NCI-H2029 treated with DMSO at 0.1 percent for 48 hours (cell line): ENCODE results near the gene ZNF780A.
A peak's percentile ranks its signal among the peaks of the same experiment; 100 is the strongest.
"Not testable (repeated sequence)": the region's sequence is repeated elsewhere in the genome, so short reads cannot be mapped to it uniquely, and the experiment has no call there.

ENCODE experiments used
- DNase-seq: peaks from one replicate; lab custom pipeline; 2025; lab: John Stamatoyannopoulos, UW

Gene ZNF780A

DNA sequence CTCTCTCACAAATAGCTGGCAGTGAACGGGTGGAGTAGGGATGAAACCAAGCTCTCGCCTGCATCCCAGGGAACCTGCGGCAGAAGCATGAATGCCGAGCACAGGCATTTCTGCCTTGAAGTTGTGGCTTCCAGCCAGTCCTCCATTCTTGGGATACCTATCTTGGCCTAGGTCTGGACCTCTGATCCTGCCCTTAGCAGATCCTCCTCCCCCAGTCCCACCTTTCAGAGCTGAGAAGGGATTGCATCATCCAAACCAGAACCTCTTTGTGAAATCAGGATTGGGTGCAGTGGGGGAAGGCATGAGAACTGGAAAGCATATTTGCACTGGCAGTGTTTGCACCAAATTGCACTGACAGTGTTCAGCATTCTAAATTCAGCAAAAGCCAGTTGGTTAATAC, 5.8 kb downstream of the ZNF780A start:
- DNase-seq: no peak

DNA sequence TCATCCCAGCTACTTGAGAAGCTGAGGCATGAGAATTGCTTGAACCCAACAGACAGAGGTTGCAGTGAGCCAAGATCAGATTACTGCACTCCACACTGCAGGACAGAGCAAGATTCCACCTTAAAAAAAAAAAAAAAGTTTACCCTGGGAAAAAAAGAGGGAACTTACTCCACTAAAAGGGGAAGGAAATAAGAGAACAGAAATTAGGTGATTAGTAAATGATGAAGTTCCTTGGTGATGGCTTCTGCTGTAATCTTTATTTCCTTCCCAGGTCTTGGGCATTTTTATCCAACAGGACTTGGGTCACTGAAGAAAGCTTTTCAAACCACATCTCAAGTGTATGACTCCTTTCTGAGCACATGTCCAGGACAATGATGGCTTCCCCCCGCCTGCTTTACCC, 9.3 kb downstream of the ZNF780A start:
- no peak for DNase-seq

- DNase-seq: no peak
Observed at GRCh38 chr19:40080289-40080688, 10.5 kb downstream of the ZNF780A start.

DNA sequence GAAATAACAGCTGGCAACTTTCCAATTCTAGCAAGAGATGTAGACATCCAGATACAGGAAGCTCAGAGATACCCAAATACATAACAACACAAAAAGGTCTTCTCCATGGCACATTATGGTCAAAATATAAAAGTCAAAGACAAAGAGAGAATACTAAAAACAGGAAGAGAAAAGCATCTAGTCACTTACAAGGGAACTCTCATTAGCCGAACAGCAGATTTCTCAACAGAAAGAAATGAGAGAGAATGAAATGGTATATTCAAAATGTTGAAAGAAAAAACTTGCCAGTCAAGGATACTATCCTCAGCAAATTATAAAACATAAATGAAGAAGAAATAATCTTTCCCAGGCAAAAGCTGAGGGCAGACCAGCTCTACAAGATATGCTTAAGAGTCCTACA, 12.4 kb downstream of the ZNF780A start:
- no peak for DNase-seq

DNA sequence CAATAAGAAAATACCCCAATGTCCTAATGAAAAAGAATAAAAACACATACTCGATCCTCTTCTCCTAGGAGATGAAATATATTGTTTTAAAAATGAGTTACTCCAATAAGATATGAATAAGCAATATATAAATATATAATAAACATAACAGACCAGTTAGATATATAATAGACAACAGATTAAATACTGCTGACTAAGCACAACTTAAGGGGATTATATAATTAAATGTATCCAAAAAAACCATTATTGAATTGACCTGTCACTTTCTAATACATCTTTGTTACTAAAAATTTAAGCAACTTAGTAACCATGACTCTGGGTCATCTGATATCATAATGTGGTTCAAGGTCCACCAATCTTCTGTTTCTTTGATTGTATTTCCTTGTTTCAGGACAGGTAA, 20.7 kb downstream of the ZNF780A start:
- no peak for DNase-seq

- DNase-seq: no peak
Observed at GRCh38 chr19:40059624-40060023, 31.1 kb downstream of the ZNF780A start.

DNA sequence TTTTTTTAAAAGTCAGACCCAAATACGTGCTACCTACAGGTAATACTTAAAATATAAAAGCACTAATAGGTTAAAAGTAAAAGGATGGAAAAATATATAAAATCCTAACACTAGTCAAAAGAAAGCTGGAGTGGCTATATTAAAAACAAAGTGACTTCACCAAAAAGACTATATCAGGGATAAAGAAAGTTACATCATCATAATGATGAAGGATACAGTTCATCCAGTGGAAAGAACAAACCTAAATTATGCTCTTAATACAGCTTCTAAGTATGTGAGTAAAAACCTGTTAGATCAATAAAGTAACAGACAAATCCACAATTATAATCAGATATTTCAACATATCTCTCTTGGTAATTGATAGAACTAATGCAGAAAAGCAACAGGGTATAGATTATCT, 33.6 kb downstream of the ZNF780A start:
- DNase-seq: no peak

- no peak for DNase-seq
Observed at GRCh38 chr19:40056505-40056904, 34.2 kb downstream of the ZNF780A start.

- DNase-seq: peak; percentile 30
Observed at GRCh38 chr19:40055832-40056504, 34.8 kb downstream of the ZNF780A start, which contains the start of gene ZNF780B. Gene ZNF780B (minus strand): TSS chr19:40056231. CDS start chr19:40050332, 5,899 bp downstream.

DNA sequence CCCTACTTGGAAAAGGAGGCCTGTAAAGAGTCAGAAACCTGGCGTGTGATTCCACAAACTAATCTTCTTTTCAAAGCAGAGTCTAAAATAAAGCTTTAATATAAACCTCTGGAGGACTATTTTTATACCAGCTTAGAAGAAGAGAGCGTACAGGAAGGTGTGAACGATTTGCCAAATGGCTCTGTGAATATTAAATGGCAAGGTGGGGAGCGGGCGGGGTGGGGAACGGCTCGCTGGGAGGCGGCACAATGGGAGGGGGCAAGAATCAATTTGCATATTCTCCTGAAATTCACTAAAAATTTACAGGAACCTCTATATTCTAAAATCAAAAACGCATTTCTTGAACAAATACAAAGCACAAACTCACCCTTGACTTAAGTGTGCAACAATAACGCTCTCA, 35.7 kb downstream of the ZNF780A start:
- no peak for DNase-seq

- no peak for DNase-seq
Observed at GRCh38 chr19:40054632-40055031, 36.1 kb downstream of the ZNF780A start.

GRCh38 chr19:40053491-40053890, 37.3 kb downstream of the ZNF780A start:
- no peak for DNase-seq

DNA sequence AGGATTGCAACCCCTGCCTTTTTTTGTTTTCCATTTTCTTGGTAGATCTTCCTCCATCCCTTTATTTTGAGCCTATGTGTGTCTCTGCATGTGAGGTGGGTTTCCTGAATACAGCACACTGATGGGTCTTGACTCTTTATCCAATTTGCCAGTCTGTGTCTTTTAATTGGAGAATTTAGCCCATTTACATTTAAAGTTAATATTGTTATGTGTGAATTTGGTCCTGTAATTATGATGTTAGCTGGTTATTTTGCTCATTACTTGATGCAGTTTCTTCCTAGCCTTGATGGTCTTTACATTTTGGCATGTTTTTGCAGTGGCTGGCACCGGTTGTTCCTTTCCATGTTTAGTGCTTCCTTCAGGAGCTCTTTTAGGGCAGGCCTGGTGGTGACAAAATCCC, 49.0 kb downstream of the ZNF780A start:
- DNase-seq: not testable (repeated sequence)

DNA sequence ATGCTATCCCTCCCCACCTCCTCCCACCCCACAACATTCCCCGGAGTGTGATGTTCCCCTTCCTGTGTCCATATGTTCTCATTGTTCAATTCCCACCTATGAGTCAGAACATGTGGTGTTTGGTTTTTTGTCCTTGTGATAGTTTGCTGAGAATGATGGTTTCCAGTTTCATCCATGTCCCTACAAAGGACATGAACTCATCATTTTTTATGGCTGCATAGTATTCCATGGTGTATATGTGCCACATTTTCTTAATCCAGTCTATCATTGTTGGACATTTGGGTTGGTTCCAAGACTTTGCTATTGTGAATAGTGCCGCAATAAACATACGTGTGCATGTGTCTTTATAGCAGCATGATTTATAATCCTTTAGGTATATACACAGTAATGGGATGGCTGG, 52.7 kb downstream of the ZNF780A start:
- DNase-seq: not testable (repeated sequence)

DNA sequence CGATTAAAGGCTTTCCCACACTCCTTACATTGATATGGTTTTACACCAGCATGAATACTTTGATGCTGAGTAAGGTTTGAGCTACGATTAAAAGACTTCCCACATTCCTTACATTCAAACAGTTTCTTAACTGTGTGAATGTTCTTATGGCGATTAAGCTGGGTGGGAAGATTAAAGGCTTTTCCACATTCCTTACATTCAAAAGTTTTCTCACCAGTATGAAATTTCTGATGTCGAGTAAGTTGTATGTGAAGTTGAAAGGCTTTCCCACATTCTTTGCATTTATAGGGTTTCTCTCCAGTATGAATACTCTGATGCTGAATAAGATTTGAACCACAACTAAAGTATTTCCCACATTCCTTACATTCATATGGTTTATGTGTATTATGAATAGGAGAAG, 54.7 kb downstream of the ZNF780A start:
- DNase-seq: no peak

- no peak for DNase-seq
Observed at GRCh38 chr19:40033989-40034560, 56.7 kb downstream of the ZNF780A start.

GRCh38 chr19:40026597-40026970, 64.2 kb downstream of the ZNF780A start:
- DNase-seq: no peak

- DNase-seq: no peak
Observed at GRCh38 chr19:40025938-40026596, 64.7 kb downstream of the ZNF780A start.

GRCh38 chr19:40023969-40024368, 66.8 kb downstream of the ZNF780A start:
- no peak for DNase-seq
